Measurements from ENCODE around the gene SLIT1.

SLIT1 gene

DNA sequence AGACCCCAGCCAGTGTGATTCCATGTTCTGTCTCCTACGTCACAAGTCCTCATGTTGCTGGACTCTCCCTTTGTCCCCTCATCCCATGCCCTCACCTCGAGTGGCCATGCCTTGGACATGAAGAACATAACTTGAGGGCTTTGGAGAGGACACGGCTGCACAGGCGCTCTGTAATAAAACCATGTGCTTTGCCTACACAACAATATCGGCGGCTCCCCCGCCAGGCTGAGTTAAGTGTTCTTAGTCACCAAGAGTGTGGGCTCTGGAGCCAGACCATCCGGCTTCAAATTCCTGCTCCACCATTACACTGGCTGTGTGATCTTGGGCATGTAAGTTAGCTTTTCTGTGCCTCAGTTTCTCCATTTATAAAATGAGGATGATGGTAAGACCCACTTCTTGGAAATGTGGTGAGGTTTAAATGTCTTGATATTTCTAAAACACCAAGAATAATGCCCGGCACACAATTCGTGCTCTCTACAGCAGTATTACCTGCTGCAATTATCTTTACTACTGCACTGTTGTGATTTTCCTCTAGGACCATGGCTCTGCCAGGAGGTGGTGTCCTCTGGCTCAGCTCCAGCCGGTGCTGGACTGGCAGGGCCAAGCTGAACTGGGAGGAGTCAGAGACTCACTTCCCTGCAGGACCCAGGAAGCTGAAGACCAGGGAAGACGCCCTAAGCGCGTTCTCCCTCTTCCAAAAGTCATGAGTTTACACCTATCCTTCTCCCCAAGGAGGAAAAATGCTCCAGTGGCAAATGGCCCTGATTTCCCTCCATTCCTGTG is 15.7 kb downstream of the SLIT1 start:
- no peak for DNase-seq

DNA sequence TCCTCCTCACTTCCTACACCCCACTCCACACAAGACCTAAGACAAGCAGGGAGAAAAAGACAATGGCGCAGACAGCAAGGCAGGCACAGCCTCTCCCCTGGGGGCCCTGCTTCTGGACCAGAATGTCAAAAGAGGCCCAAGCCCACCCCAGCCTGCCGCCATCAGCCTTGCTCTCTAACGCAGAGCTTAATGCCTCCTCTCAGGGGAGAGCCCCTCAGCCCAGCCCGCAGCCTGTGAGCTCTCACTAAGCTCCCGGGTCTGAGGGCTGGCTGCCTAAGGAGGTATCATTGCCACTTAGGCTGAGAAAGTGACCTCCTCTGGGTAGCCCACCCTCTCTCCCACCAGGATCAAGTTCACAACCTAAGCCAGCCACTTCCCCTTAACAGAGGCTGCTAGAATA is 16.7 kb downstream of the SLIT1 start:
- DNase-seq = no peak

- DNase-seq = no peak
Observed at GRCh38 chr10:97168645-97169044, 17.1 kb downstream of the SLIT1 start.

DNA sequence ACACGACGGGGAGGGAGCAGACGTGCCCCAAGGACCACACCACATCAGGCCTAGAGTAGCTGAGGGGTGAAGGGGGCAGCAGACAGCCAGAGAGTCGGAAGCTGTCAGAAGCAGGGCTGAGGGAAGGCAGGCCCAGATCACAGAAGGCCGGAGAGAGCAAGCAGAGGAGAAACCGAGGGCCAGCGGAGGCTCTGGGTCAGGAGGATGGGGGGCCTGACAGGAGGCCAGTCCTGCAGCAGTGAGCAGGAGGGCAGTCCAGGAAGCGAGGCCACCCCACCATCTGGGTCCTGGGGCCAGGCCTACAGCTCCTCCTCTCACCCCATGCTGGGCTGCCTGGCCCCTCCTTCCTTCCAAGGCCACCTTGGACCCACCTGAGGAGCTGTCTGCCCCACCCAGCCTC is 20.3 kb downstream of the SLIT1 start:
- no peak for DNase-seq

GRCh38 chr10:97163781-97164501 is 21.8 kb downstream of the SLIT1 start:
- no peak for DNase-seq

- no peak for DNase-seq
Observed at GRCh38 chr10:97163181-97163580, 22.6 kb downstream of the SLIT1 start.

GRCh38 chr10:97159646-97160305 is 26.0 kb downstream of the SLIT1 start:
- no peak for DNase-seq

- no peak for DNase-seq
Observed at GRCh38 chr10:97157578-97158095, 28.1 kb downstream of the SLIT1 start.

- no peak for DNase-seq
Observed at GRCh38 chr10:97154781-97155180, 31.0 kb downstream of the SLIT1 start.

GRCh38 chr10:97154162-97154561 is 31.6 kb downstream of the SLIT1 start:
- DNase-seq = no peak

- DNase-seq = no peak
Observed at GRCh38 chr10:97153270-97153850, 32.4 kb downstream of the SLIT1 start.

- no peak for DNase-seq
Observed at GRCh38 chr10:97151307-97151914, 34.3 kb downstream of the SLIT1 start.

DNA sequence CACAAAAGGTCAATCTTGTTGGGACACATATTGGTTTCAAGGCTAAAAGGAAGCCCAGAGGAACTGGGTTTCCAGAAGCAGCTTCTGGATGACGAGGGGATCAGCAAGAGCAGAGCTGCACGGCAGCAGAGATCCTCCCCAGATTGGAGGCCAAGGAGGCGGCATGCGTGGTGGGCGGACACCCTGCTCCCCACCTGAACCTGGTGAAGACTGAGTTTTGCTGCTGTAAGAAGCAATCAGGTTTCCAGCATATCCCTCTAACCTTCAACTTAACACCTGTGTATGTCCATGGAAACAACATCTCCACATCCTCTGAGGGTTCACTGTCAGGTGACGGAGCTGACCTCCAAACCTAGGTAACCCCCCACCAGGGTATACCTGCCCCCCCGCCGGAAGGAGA is 35.1 kb downstream of the SLIT1 start:
- no peak for DNase-seq

DNA sequence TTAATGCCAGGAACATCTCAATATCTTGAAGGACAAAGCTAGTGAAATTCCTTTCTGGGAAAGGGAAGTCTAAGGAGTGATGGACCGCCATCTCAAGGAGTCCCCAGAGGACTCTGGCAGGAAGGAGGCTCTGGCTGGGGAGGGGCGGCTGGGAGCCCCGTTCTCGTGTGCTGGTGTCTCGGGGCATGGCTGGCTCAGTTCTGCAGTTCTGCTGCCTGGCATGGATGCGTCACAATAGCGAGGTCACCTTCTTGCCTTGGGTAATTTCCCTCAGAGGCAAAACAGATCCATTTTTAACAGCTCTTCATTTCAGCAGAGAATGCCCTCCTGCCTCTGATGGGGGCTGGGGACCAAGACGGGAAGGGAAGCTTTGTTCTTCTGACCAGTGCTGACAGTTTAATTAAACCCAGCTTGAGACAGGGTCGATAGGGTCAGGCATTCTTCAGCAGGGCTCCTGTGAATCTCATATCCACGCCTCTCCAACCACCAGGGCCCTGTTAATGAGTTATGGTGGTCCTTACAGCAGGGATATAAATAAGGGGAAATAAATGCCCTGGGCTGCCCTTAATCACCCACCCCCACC is 35.7 kb downstream of the SLIT1 start:
- DNase-seq = no peak

DNA sequence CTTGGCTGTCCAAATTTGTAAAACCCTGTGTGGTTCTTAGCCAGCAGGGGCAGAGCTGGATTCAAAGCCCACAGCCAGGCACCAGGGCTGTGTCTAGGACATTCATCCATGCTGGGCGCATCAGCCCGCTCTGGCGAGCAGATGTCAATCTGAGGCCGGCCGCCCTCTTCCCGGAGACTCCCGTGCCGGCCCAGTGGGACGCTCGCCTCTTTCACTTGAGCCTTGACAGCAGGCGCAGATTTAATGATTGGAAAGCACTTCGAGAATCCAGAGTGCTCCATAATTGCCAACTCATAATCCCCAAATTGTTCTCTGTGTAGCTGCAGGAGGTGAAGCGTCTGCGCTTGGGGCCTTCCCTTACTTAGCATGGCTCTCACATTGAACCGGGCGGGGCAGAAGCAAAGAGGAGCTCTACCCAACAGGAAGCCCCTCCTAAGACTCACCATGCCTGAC is 36.7 kb downstream of the SLIT1 start:
- no peak for DNase-seq

DNA sequence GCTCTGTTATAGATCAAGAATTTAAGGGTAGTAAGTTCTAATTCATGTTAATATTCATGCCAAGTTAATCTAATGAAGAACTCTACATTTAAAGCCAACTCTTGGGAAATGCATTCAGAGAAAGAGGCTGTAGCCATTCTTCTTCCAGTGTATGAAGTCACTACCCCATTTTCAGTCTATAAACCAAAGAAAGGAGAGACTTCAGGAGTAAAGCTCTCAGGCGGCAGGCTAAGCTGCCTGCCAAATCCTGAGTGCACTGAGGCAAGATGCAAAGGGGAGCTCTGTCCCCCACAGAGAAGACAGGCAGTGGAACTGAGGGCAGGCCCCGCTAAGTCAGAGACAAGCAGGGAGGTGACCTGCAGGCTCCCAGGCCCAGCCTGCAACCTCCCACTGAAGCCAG is 41.5 kb downstream of the SLIT1 start:
- DNase-seq = no peak

DNA sequence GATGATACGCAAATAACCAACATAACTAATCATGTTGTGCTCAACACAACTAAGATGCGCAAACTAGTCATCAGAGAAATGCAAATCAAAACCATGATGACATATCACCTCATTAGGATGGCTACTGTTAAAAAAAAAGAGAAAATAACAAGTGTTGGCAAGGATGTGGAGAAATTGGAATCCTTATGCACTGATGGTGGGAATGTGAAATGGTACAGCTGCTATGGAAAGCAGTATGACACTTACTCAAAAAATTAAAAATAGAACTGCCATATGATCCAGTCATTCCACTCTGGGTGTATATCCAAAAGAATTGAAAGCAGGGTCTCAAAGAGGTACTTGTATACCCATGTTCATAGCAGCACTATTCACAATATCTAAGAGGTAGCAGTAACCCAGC is 42.9 kb downstream of the SLIT1 start:
- DNase-seq = no peak

- no peak for DNase-seq
Observed at GRCh38 chr10:97140902-97141745, 44.6 kb downstream of the SLIT1 start.

GRCh38 chr10:97140049-97140846 is 45.5 kb downstream of the SLIT1 start:
- no peak for DNase-seq

GRCh38 chr10:97139651-97140048 is 46.1 kb downstream of the SLIT1 start:
- DNase-seq = no peak

GRCh38 chr10:97138846-97139245 is 46.9 kb downstream of the SLIT1 start:
- DNase-seq = no peak
